Stimulated activated CD8-positive, alpha-beta memory T cell treated with anti-CD3 and anti-CD28 coated beads, Interleukin-7, amount 100 ng/mL, for 24 hours (primary cell): Measurements from ENCODE around the gene FAM13A.

ENCODE experiments used
- DNase-seq: peaks from one replicate; pipeline ENCODE4 v3.0.0-alpha.2; 2020; ENCODE audit warnings: low read depth

Gene FAM13A

GRCh38 chr4:88775026-88775425 lies 282.0 kb downstream of the FAM13A start:
- DNase-seq: no peak

GRCh38 chr4:88771883-88772450 lies 285.0 kb downstream of the FAM13A start:
- DNase-seq: no peak

- no peak for DNase-seq
Measured at GRCh38 chr4:88765729-88766128, 291.3 kb downstream of the FAM13A start.

GRCh38 chr4:88763075-88763474 lies 293.9 kb downstream of the FAM13A start:
- no peak for DNase-seq

- DNase-seq: no peak
Measured at GRCh38 chr4:88761861-88762523, 295.0 kb downstream of the FAM13A start.

- no peak for DNase-seq
Measured at GRCh38 chr4:88761342-88761741, 295.6 kb downstream of the FAM13A start.

- DNase-seq: no peak
Measured at GRCh38 chr4:88759895-88760290, 297.1 kb downstream of the FAM13A start.

GRCh38 chr4:88759039-88759894 lies 297.7 kb downstream of the FAM13A start:
- DNase-seq: no peak

GRCh38 chr4:88758264-88758663 lies 298.7 kb downstream of the FAM13A start:
- DNase-seq: no peak

- DNase-seq: no peak
Measured at GRCh38 chr4:88757776-88758175, 299.2 kb downstream of the FAM13A start.

- DNase-seq: no peak
Measured at GRCh38 chr4:88757067-88757466, 299.9 kb downstream of the FAM13A start.

- no peak for DNase-seq
Measured at GRCh38 chr4:88756149-88756548, 300.8 kb downstream of the FAM13A start.

- no peak for DNase-seq
Measured at GRCh38 chr4:88755454-88755853, 301.5 kb downstream of the FAM13A start.

- DNase-seq: no peak
Measured at GRCh38 chr4:88754796-88755195, 302.2 kb downstream of the FAM13A start.

GRCh38 chr4:88753658-88754571 lies 303.1 kb downstream of the FAM13A start:
- DNase-seq: no peak

- DNase-seq: no peak
Measured at GRCh38 chr4:88752754-88753153, 304.2 kb downstream of the FAM13A start.

- DNase-seq: no peak
Measured at GRCh38 chr4:88752076-88752463, 304.9 kb downstream of the FAM13A start.

- DNase-seq: no peak
Measured at GRCh38 chr4:88751258-88752075, 305.5 kb downstream of the FAM13A start.

- no peak for DNase-seq
Measured at GRCh38 chr4:88750369-88750768, 306.6 kb downstream of the FAM13A start.

- DNase-seq: no peak
Measured at GRCh38 chr4:88747351-88747750, 309.6 kb downstream of the FAM13A start.

- DNase-seq: no peak
Measured at GRCh38 chr4:88746206-88746605, 310.8 kb downstream of the FAM13A start.
